Heart left ventricle (tissue), 16 donors: Measurements from ENCODE around the gene GLIS2. TPM values are rescaled to one million over a fixed set of nuclear protein-coding genes. Genes with fewer than 3 reads are reported as not detected.

ENCODE experiments used
- ATAC-seq, 4 donors: fragments of 200-7000 bp; cut with Tn5 transposase; one replicate each; pipeline ENCODE4 v1.9.1; 2020 to 2022; ENCODE audit warnings: moderate library complexity in 4 of 4, mild to moderate bottlenecking in 3 of 4, moderate number of reproducible peaks in 1 of 4
- DNase-seq, 5 donors: peaks; one replicate each; pipeline ENCODE4 v3.0.0-alpha.2; 2020
- H3K27ac ChIP-seq, 12 donors: fragments of 200-600 bp; sonication (generic) in 4 of 12; one replicate each; pipeline versions ENCODE4 v1.5.0 to v1.8.0; 2016 to 2022; ENCODE audit warnings: mild to moderate bottlenecking in 2 of 12
- H3K27me3 ChIP-seq, 9 donors: fragments of 200-600 bp; sonication (generic) in 2 of 9; one replicate each; pipeline versions ENCODE4 v1.5.1 to v1.8.0; 2016 to 2022; ENCODE audit warnings: mild to moderate bottlenecking in 3 of 9
- H3K36me3 ChIP-seq, 9 donors: fragments of 200-600 bp; sonication (generic) in 2 of 9; one replicate each; pipeline versions ENCODE4 v1.5.0 to v1.8.0; 2018 to 2022; ENCODE audit warnings: mild to moderate bottlenecking in 2 of 9
- H3K4me1 ChIP-seq, 12 donors: fragments of 200-600 bp; sonication (generic) in 4 of 12; one replicate each; pipeline versions ENCODE4 v1.5.0 to v1.8.0; 2016 to 2022; ENCODE audit warnings: mild to moderate bottlenecking in 3 of 12
- H3K4me3 ChIP-seq, 12 donors: fragments of 200-600 bp; sonication (generic) in 4 of 12; one replicate each; pipeline versions ENCODE4 v1.5.0 to v1.8.0; 2017 to 2022; ENCODE audit warnings: mild to moderate bottlenecking in 9 of 12, moderate library complexity in 4 of 12
- H3K9me3 ChIP-seq, 12 donors: fragments of 200-600 bp; sonication (generic) in 4 of 12; one replicate each; pipeline versions ENCODE4 v1.5.0 to v1.8.0; 2016 to 2022; ENCODE audit warnings: mild to moderate bottlenecking in 1 of 12
- CTCF ChIP-seq, 12 donors: fragments of 200-600 bp; sonication (generic) in 4 of 12; IDR thresholded peaks; one replicate each; pipeline versions ENCODE4 v1.5.0 to v1.8.0; 2018 to 2022; ENCODE audit warnings: antibody characterized with exemption in 12 of 12, mild to moderate bottlenecking in 5 of 12
- POLR2A ChIP-seq, 2 donors: fragments of 450-650 bp; IDR thresholded peaks; one replicate each; pipeline ENCODE4 v1.6.1; 2017; ENCODE audit warnings: antibody characterized with exemption in 2 of 2, mild to moderate bottlenecking in 2 of 2, moderate library complexity in 2 of 2
- WGBS, 4 donors: extraction: QIAGEN DNeasy Blood & Tissue Kit in 2 of 4; methylation state at CpG; one replicate each; pipeline versions ENCODE4 v1.1.5 to v1.1.7; 2013 to 2018; 5-methylcytosine and 5-hydroxymethylcytosine counted together
- intact Hi-C, 10 donors: fragments of 100-400 bp; cut with DNase I; formaldehyde crosslinking; loops; one replicate each; pipeline versions ENCODE4 v1.11.1 to v1.14.2; 2022
- polyA plus RNA-seq, 2 donors: library from polyadenylated mRNA; stranded (reverse); fragments of 200-250 nt; gene quantifications; one replicate each; pipeline ENCODE4 v1.2.3, GENCODE V29; 2013
- total RNA-seq, 9 donors: library from RNA; depleted of rRNA in 2 of 9; stranded (reverse); fragments of >200 nt in 2 of 9; fragmentation: NEBNext Ultra II Directional in 3 of 9; extraction: Animal tissue kit (Norgen Biotek cat#: 25700) in 3 of 9; gene quantifications; one replicate each; pipeline versions ENCODE4 v1.1.0 to v1.2.4, GENCODE V29; 2016 to 2023
- donor health status: ischemic (EF 13 %, LVEDD 7.1; RV severe dilation, severe dysfunction).
- donor health status: healthy with polysubstance abuse.
- donor health status: DM: no; HTN: yes; CAD: no.
- donor health status: DM: no; HTN: no; CAD: no.
- donor health status: ischemic (EF 25% LVEDD 6.9; RV normal size, moderate dysfunction).
- donor health status: ischemic (EF 25% LVEDD 5.7; RV mildly dilated, moderate dysfunction).
- donor health status: healthy.
- donor health status: DM: yes; HTN: yes; CAD: no.
- donor health status: ischemic (EF 35%, LVEDD 5.7; RV mildly dilated, moderate dysfunction).
- donor health status: nonischemic (EF 11% LVEDD 7.7; RV severe dilation, severe dysfunction).
- donor health status: DM: yes; HTN: yes; CAD: no.
- donor health status: PGD.
- donor health status: ischemic (EF 29% LVEDD 5.4; RV normal size, mild dysfunction).
- donor health status: nonischemic (EF 23%, LVEDD 6.1; RV moderate dilation, normal function).

GLIS2 gene
- total and polyA plus RNA-seq, 11 donors = 7.6 to 23.4 (median 12.7) TPM

DNA sequence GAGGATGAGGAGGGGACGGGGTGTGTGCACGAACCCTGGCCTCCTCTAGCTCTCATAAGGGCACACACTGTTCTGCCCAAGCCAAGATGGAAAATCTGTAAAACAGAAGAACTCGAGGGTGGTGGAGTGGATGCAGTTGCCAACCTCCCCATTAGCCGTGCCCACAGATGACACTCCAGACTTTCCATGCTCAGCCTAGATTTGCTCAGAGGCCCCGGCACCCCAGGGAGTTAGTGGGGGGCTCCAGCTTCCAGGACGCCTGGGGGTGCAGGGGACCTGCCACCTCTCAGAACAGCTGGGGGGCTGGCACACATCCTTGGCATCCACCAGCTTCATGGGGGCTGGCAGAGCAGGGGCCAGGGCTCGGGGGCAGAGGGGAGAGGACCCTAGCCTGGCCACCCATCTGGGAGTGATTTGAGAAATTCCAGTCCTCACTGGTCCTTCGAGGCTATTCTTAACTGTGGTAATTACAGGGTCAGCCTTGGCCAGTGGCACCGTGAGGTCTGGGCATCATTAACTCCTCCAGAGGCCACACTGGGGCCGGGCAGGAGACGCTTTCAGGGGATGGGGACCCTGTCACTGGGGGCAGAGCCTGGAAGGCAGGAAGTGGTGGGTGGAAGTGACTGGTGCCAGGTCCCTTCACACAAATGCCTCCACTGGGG is 70.1 kb downstream of the GLIS2 start:
- 79 to 84% (median 82%) methylated on average over 9 to 11 of the region's 11 CpGs for WGBS, 4 donors
- ATAC-seq = no peak
- H3K36me3 ChIP-seq = peaks cover 0 to 98% (median 26%) of the 10 kb centered on the region in 9 donors
- peak overlapping the region in 8 of 12 donors; percentile 11 to 85 (median 57) for H3K27ac ChIP-seq
- intact Hi-C loops = no loop called here
- peaks cover 0 to 58% (median 20%) of the 10 kb centered on the region in 12 donors for H3K4me1 ChIP-seq
- TF ChIP-seq CTCF (IDR thresholded peaks at IDR 0.05) (no peak), POLR2A (IDR thresholded peaks at IDR 0.05) (no peak)
- H3K4me3 ChIP-seq = no peak overlapping the region
- no peaks in the 10 kb centered on the region for H3K27me3 ChIP-seq
- DNase-seq = no peak
- H3K9me3 ChIP-seq = no peaks in the 10 kb centered on the region

- intact Hi-C loops = no loop called here
- Histone ChIP-seq H3K4me1 (peaks cover 0 to 58% (median 20%) of the 10 kb centered on the region in 12 donors), H3K4me3 (no peak overlapping the region), H3K27me3 (no peaks in the 10 kb centered on the region), H3K36me3 (peaks cover 0 to 97% (median 23%) of the 10 kb centered on the region in 9 donors), H3K27ac (peak overlapping the region in 10 of 12 donors; percentile 8 to 85 (median 36)), H3K9me3 (no peaks in the 10 kb centered on the region)
- no peak for TF ChIP-seq CTCF (IDR thresholded peaks at IDR 0.05)
- DNase-seq (peak in 1 of 5 donors; percentile 62), ATAC-seq (peak in 1 of 4 donors; percentile 2)
- 55 to 82% (median 70%) methylated on average over 8 of the region's 8 CpGs for WGBS, 4 donors
These were observed 70.6 kb downstream of the GLIS2 start for GRCh38 chr16:4386451-4386805.

DNA sequence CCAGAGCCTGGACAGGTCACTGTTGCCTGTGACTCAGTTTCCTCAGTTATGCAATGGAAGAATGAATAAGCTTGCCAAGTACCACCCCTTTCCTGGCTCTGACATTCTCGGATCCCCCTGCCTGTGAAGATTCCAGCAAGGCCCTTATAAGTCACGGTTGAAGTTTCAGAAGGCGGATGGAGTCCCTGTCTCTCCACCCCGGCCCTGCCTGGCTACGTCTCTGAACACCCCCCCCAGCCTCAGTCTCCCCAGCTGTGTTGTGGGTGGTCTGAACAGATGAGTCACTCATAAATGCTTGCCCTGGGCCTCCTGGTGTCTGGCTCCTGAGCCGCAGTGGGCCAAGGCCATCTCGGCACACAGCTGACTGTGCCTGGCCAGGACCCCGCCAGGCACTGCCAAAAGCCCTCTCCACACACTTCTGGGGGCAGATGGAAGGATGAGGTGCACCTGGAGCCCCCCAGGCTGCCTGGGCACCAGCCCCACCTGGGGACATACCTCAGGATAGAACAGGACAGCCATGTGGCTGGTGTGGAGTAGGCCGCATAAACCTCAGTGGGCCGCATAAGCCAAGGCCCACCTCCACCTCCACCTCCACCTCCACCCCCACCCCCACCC is 71.2 kb downstream of the GLIS2 start:
- WGBS, 4 donors = 75 to 86% (median 83%) methylated on average over 9 to 10 of the region's 10 CpGs
- H3K9me3 ChIP-seq = no peaks in the 10 kb centered on the region
- H3K4me3 ChIP-seq = no peak overlapping the region
- TF ChIP-seq POLR2A (IDR thresholded peaks at IDR 0.05) (no peak), CTCF (IDR thresholded peaks at IDR 0.05) (no peak)
- DNase-seq = peak in 2 of 5 donors; percentile 45 to 48
- intact Hi-C loops = no loop called here
- peak in 2 of 4 donors; percentile 4 to 44 for ATAC-seq
- H3K27me3 ChIP-seq = no peaks in the 10 kb centered on the region
- peaks cover 0 to 62% (median 21%) of the 10 kb centered on the region in 12 donors for H3K4me1 ChIP-seq
- peak overlapping the region in 10 of 12 donors; percentile 8 to 85 (median 45) for H3K27ac ChIP-seq
- H3K36me3 ChIP-seq = peaks cover 0 to 96% (median 23%) of the 10 kb centered on the region in 9 donors

DNA sequence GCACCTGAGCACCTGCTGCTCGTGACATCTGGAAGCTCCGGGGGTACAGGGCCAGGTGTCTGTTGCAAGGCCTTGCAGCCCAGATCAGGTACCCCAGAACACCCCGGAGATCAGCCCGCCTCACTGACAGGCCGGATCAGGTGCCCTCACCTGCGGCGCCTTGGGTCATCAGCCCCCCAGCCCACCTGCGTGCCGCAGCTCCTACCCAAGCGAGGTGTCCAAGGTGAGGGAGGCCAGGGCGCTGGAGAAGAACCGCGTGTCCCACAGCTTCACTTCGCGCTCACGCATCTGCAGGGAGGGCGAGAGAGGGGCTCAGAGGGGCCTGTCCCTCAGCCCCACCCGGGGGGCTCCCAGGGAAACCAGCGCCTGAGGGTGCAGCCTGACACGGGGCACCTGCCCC is 71.9 kb downstream of the GLIS2 start:
- DNase-seq (peak; percentile 7 to 58 (median 25)), ATAC-seq (no peak)
- 74 to 91% (median 83%) methylated on average over 13 to 20 of the region's 20 CpGs for WGBS, 4 donors
- H3K36me3 ChIP-seq = peaks cover 0 to 94% (median 16%) of the 10 kb centered on the region in 9 donors
- no peak for TF ChIP-seq POLR2A (IDR thresholded peaks at IDR 0.05)
- no peak for TF ChIP-seq CTCF (IDR thresholded peaks at IDR 0.05)
- H3K27ac ChIP-seq = peak overlapping the region in 10 of 12 donors; percentile 8 to 85 (median 62)
- no peaks in the 10 kb centered on the region for H3K27me3 ChIP-seq
- H3K4me3 ChIP-seq = no peak overlapping the region
- no peaks in the 10 kb centered on the region for H3K9me3 ChIP-seq
- intact Hi-C loops = loop anchor here in 1 of 10 donors (2.0 kb wide), 1 partner anchor 17 kb away; the partner anchor contains the start of gene VASN
- peaks cover 0 to 69% (median 28%) of the 10 kb centered on the region in 12 donors for H3K4me1 ChIP-seq
